ENCODE results near the gene TRDMT1.

- TF ChIP-seq CTCF (IDR thresholded peaks at IDR 0.05; ENCODE audit: poor library complexity, severe bottlenecking) = peak; percentile 54
- no peak for TF ChIP-seq MXI1 (conservative IDR thresholded peaks at IDR 0.05; ENCODE audit: poor library complexity, severe bottlenecking)
- no peak for TF ChIP-seq EZH2 (IDR thresholded peaks at IDR 0.05; ENCODE audit: borderline replicate concordance, insufficient read depth, low read length, poor library complexity, severe bottlenecking)
- TF ChIP-seq REST (IDR thresholded peaks at IDR 0.05; ENCODE audit: borderline replicate concordance) = no peak
- peak; percentile 21 for TF ChIP-seq RAD21 (conservative IDR thresholded peaks at IDR 0.05)
- TF ChIP-seq POLR2AphosphoS5 (IDR thresholded peaks at IDR 0.05) = no peak
- no peak for TF ChIP-seq EP300 (conservative IDR thresholded peaks at IDR 0.05; ENCODE audit: poor library complexity, severe bottlenecking)
- no peak for TF ChIP-seq SMC3 (conservative IDR thresholded peaks at IDR 0.05; ENCODE audit: poor library complexity)
Observed at GRCh38 chr10:17227367-17228090, 26.1 kb upstream of the TRDMT1 start.
